Sigmoid colon (tissue), 4 donors: ENCODE data around the gene CALHM5.

Experiments used
- CTCF ChIP-seq, 4 experiments: fragments of 450-650 bp in 3 of 4; fragments of 200-600 bp in 1 of 4; IDR thresholded peaks; one replicate each; pipeline ENCODE4 v1.5.1; 2016 to 2019; ENCODE audit warnings: antibody characterized with exemption in 4 of 4, mild to moderate bottlenecking in 3 of 4, moderate library complexity in 2 of 4
- EP300 ChIP-seq, 4 donors: sonication (generic); formaldehyde crosslinking; IDR thresholded peaks; one replicate each; pipeline ENCODE4 v1.6.1; 2017; ENCODE audit warnings: antibody characterized with exemption in 4 of 4
- POLR2A ChIP-seq, 2 donors: fragments of 450-650 bp; IDR thresholded peaks; one replicate each; pipeline ENCODE4 v1.6.1; 2016; ENCODE audit warnings: antibody characterized with exemption in 2 of 2, mild to moderate bottlenecking in 2 of 2, moderate library complexity in 2 of 2
- POLR2AphosphoS5 ChIP-seq, 4 donors: sonication (generic); formaldehyde crosslinking; IDR thresholded peaks; one replicate each; pipeline ENCODE4 v1.6.1; 2017; ENCODE audit warnings: antibody characterized with exemption in 4 of 4

- TF ChIP-seq CTCF (IDR thresholded peaks at IDR 0.05) (no peak), POLR2A (IDR thresholded peaks at IDR 0.05) (no peak), EP300 (IDR thresholded peaks at IDR 0.05) (no peak), POLR2AphosphoS5 (IDR thresholded peaks at IDR 0.05) (no peak)
These were observed 31.0 kb downstream of the CALHM5 start for GRCh38 chr6:116542426-116542825.
